A549 (cell line): ENCODE results near the gene TYRP1.

Source experiments
- BCL3 ChIP-seq: fragments of >200 bp; sonication (Bioruptor Twin); formaldehyde crosslinking; IDR thresholded peaks from 3 replicates; pipeline ENCODE4 v1.6.1; 2016
- CBX2 ChIP-seq: fragments of 200-600 bp; sonication (generic); IDR thresholded peaks from 2 replicates; pipeline ENCODE4 v1.6.1; 2016; ENCODE audit warnings: low read depth, mild to moderate bottlenecking, borderline replicate concordance
- CTCF ChIP-seq: fragments of >200 bp; sonication (Bioruptor Twin); formaldehyde crosslinking; IDR thresholded peaks from 3 replicates; pipeline ENCODE4 v1.5.1; 2016
- E2F6 ChIP-seq: IDR thresholded peaks from 2 replicates; pipeline ENCODE4 v1.6.1; 2012; ENCODE audit warnings: low read depth, borderline replicate concordance
- MAX ChIP-seq: IDR thresholded peaks from 2 replicates; pipeline ENCODE4 v1.6.1; 2012
- POLR2A ChIP-seq: IDR thresholded peaks from 2 replicates; pipeline ENCODE4 v1.6.1; 2012; ENCODE audit warnings: mild to moderate bottlenecking, low read length
- ZNF302 ChIP-seq: fragments of 250-450 bp; sonication (Bioruptor Pico); IDR thresholded peaks from 2 replicates; pipeline ENCODE4 v1.9.0; 2021; ENCODE audit warnings: inconsistent platforms, mild to moderate bottlenecking, moderate library complexity

- TF ChIP-seq BCL3 (no peak), CTCF (no peak), POLR2A (no peak), E2F6 (no peak), ZNF302 (CRISPR knock-in tag) (no peak), MAX (no peak), CBX2 (no peak)
Measured at GRCh38 chr9:12693141-12693540, at the start of gene TYRP1.
